GM23338 (cell line): ENCODE results near the gene NPB. TPM values are rescaled to one million over a fixed set of nuclear protein-coding genes. Genes with fewer than 3 reads are reported as not detected.

Experiments used
- ATAC-seq: fragments of 200-7000 bp; cut with Tn5 transposase; 3 replicates; pipeline ENCODE4 v1.9.1; 2020
- DNase-seq: peaks from one replicate; pipeline ENCODE4 v3.0.0-alpha.2; 2015; ENCODE audit warnings: low spot score
- H2AFZ ChIP-seq: fragments of 200-600 bp; sonication (generic); 2 replicates; pipeline ENCODE4 v1.8.0; 2016; ENCODE audit warnings: antibody characterized with exemption, mild to moderate bottlenecking, moderate library complexity
- H3F3A ChIP-seq: fragments of 200-600 bp; sonication (generic); replicated peaks from 2 replicates; pipeline ENCODE4 v1.8.0; 2017; ENCODE audit warnings: antibody characterized with exemption, mixed run types, low read depth
- H3K27ac ChIP-seq: fragments of 200-600 bp; sonication (generic); 2 replicates; pipeline ENCODE4 v1.6.1; 2016; ENCODE audit warnings: low read depth
- H3K27me3 ChIP-seq: fragments of 200-600 bp; sonication (generic); 2 replicates; pipeline ENCODE4 v1.8.0; 2016; ENCODE audit warnings: mild to moderate bottlenecking, mixed run types, moderate library complexity; ENCODE audit not compliant: insufficient read depth
- H3K36me3 ChIP-seq: fragments of 200-600 bp; sonication (generic); 2 replicates; pipeline ENCODE4 v1.8.0; 2016; ENCODE audit warnings: mild to moderate bottlenecking; ENCODE audit not compliant: insufficient read depth
- H3K4me1 ChIP-seq: fragments of 200-600 bp; sonication (generic); 2 replicates; pipeline ENCODE4 v1.8.0; 2016; ENCODE audit warnings: mild to moderate bottlenecking, moderate library complexity; ENCODE audit not compliant: insufficient read depth
- H3K4me2 ChIP-seq: fragments of 200-600 bp; sonication (generic); 2 replicates; pipeline ENCODE4 v1.7.1; 2017; ENCODE audit warnings: mixed run types
- H3K4me3 ChIP-seq: fragments of 200-600 bp; sonication (generic); 2 replicates; pipeline ENCODE4 v1.6.1; 2016; ENCODE audit warnings: mixed run types
- H3K79me2 ChIP-seq: fragments of 200-600 bp; sonication (generic); replicated peaks from 2 replicates; pipeline ENCODE4 v1.8.0; 2017; ENCODE audit warnings: mild to moderate bottlenecking; ENCODE audit not compliant: insufficient read depth
- H3K9me2 ChIP-seq: fragments of 200-600 bp; sonication (generic); 2 replicates; pipeline ENCODE4 v1.8.0; 2017; ENCODE audit not compliant: insufficient read depth
- H4K20me1 ChIP-seq: fragments of 200-600 bp; sonication (generic); replicated peaks from 2 replicates; pipeline ENCODE4 v1.8.0; 2017; ENCODE audit warnings: mild to moderate bottlenecking; ENCODE audit not compliant: insufficient read depth
- H3K27ac Mint-ChIP-seq: 2 replicates; pipeline ENCODE4 v1.8.0; 2020; ENCODE audit warnings: inconsistent platforms, mild to moderate bottlenecking, moderate library complexity, mixed read lengths
- H3K27me3 Mint-ChIP-seq: 3 replicates; pipeline ENCODE4 v1.8.0; 2022; ENCODE audit warnings: low read depth, mild to moderate bottlenecking, moderate library complexity, mixed read lengths, inconsistent platforms; ENCODE audit not compliant: insufficient read depth, poor library complexity
- H3K36me3 Mint-ChIP-seq: 3 replicates; pipeline ENCODE4 v1.8.0; 2021; ENCODE audit warnings: low read depth, mild to moderate bottlenecking, inconsistent platforms, moderate library complexity, mixed read lengths
- H3K4me1 Mint-ChIP-seq: 3 replicates; pipeline ENCODE4 v1.8.0; 2020; ENCODE audit warnings: mild to moderate bottlenecking, inconsistent platforms, mixed read lengths
- H3K4me3 Mint-ChIP-seq: 3 replicates; pipeline ENCODE4 v1.8.0; 2021; ENCODE audit warnings: moderate library complexity, mild to moderate bottlenecking, inconsistent platforms, mixed read lengths
- H3K9me3 Mint-ChIP-seq: 3 replicates; pipeline ENCODE4 v1.8.0; 2020; ENCODE audit warnings: moderate library complexity, mild to moderate bottlenecking, inconsistent platforms, mixed read lengths
- CREB1 ChIP-seq: fragments of 250-450 bp; sonication (Bioruptor Pico); IDR thresholded peaks from 2 replicates; pipeline ENCODE4 v1.5.0; 2020; ENCODE audit warnings: low read depth, mild to moderate bottlenecking, moderate library complexity
- EZH2 ChIP-seq: fragments of 200-600 bp; sonication (generic); IDR thresholded peaks from one replicate; pipeline ENCODE4 v1.8.0; 2017; ENCODE audit warnings: antibody characterized with exemption, mild to moderate bottlenecking, low read depth; ENCODE audit not compliant: unreplicated experiment
- EZH2phosphoT487 ChIP-seq: fragments of 200-600 bp; sonication (generic); IDR thresholded peaks from one replicate; pipeline ENCODE4 v1.8.1; 2018; ENCODE audit warnings: antibody characterized with exemption; ENCODE audit not compliant: unreplicated experiment
- NANOG ChIP-seq: IDR thresholded peaks from 2 replicates; pipeline ENCODE4 v1.6.1; 2016; ENCODE audit warnings: antibody characterized with exemption, borderline replicate concordance
- POLR2AphosphoS5 ChIP-seq: IDR thresholded peaks from 2 replicates; pipeline ENCODE4 v1.6.1; 2016; ENCODE audit warnings: antibody characterized with exemption, low read depth
- ZNF114 ChIP-seq: fragments of 250-450 bp; sonication (Bioruptor Pico); IDR thresholded peaks from 2 replicates; pipeline ENCODE4 v1.5.0; 2020; ENCODE audit warnings: mild to moderate bottlenecking, moderate library complexity
- polyA plus RNA-seq: library from polyadenylated mRNA; unstranded; fragments of >200 nt; fragmentation: Nextera tagmentation; extraction: Ambion mirVana; gene quantifications from 2 replicates; pipeline ENCODE4 v1.2.1, GENCODE V29; 2016
- total RNA-seq: library from RNA; depleted of rRNA; stranded (reverse); fragments of >200 nt; shearing (Covaris generic); gene quantifications from 2 replicates; pipeline ENCODE4 v1.2.3, GENCODE V29; 2014
- TF ChIP-seq, protein P1 (sequence below): fragments of 250-450 bp; sonication (Bioruptor Pico); IDR thresholded peaks from 2 replicates; pipeline ENCODE4 v1.5.0; 2020; ENCODE audit warnings: mild to moderate bottlenecking, moderate library complexity

Gene NPB
- total and polyA plus RNA-seq, 2 experiments from 2014 or later, result 3.6 to 3.8 TPM

DNA sequence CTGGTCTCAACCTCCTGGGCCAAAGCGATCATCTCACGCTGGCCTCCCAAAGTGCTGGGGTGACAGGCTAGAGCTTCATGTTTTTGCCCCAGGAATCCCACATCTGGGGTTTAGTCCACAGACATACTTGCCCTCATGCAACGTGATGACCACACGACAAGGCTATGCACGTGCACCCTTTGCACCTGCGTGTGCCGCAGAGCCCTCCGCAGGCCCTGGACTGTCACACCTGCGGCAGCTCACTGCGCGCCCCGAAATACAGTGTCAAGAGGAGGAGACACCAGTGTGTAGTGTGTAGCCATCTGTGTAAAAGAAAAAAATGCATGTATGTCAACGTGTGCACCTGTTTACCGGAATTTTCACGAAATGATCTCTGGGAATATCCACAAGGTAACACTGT lies 48.5 kb downstream of the NPB start:
- Histone ChIP-seq H3F3A (no peaks in the 10 kb centered on the region), H3K4me1 (no peaks in the 10 kb centered on the region), H3K4me2 (no peak overlapping the region), H3K27me3 (no peaks in the 10 kb centered on the region; the same call in 1 of the 2 replicates), H3K4me3 (no peak overlapping the region), H3K36me3 (no peaks in the 10 kb centered on the region), H3K79me2 (no peaks in the 10 kb centered on the region), H3K9me2 (no peaks in the 10 kb centered on the region), H3K27ac (no peak overlapping the region), H4K20me1 (no peaks in the 10 kb centered on the region; the same call in 1 of the 2 replicates), H2AFZ (no peak overlapping the region)
- Mint-ChIP-seq H3K9me3 (no peaks in the 10 kb centered on the region; the same call in 2 of the 3 replicates), H3K4me3 (no peak overlapping the region), H3K4me1 (peaks cover 3% of the 10 kb centered on the region; the same call in 1 of the 3 replicates), H3K27ac (no peak overlapping the region), H3K27me3 (peaks cover 14% of the 10 kb centered on the region), H3K36me3 (no peaks in the 10 kb centered on the region)
- no peak for DNase-seq
- no peak for ATAC-seq
- no peak for TF ChIP-seq EZH2
- TF ChIP-seq POLR2AphosphoS5, result no peak
- no peak for TF ChIP-seq ZNF114
- no peak for TF ChIP-seq NANOG
- TF ChIP-seq CREB1 (CRISPR knock-in tag), result no peak
- no peak for TF ChIP-seq EZH2phosphoT487
- TF ChIP-seq, protein P1, sequence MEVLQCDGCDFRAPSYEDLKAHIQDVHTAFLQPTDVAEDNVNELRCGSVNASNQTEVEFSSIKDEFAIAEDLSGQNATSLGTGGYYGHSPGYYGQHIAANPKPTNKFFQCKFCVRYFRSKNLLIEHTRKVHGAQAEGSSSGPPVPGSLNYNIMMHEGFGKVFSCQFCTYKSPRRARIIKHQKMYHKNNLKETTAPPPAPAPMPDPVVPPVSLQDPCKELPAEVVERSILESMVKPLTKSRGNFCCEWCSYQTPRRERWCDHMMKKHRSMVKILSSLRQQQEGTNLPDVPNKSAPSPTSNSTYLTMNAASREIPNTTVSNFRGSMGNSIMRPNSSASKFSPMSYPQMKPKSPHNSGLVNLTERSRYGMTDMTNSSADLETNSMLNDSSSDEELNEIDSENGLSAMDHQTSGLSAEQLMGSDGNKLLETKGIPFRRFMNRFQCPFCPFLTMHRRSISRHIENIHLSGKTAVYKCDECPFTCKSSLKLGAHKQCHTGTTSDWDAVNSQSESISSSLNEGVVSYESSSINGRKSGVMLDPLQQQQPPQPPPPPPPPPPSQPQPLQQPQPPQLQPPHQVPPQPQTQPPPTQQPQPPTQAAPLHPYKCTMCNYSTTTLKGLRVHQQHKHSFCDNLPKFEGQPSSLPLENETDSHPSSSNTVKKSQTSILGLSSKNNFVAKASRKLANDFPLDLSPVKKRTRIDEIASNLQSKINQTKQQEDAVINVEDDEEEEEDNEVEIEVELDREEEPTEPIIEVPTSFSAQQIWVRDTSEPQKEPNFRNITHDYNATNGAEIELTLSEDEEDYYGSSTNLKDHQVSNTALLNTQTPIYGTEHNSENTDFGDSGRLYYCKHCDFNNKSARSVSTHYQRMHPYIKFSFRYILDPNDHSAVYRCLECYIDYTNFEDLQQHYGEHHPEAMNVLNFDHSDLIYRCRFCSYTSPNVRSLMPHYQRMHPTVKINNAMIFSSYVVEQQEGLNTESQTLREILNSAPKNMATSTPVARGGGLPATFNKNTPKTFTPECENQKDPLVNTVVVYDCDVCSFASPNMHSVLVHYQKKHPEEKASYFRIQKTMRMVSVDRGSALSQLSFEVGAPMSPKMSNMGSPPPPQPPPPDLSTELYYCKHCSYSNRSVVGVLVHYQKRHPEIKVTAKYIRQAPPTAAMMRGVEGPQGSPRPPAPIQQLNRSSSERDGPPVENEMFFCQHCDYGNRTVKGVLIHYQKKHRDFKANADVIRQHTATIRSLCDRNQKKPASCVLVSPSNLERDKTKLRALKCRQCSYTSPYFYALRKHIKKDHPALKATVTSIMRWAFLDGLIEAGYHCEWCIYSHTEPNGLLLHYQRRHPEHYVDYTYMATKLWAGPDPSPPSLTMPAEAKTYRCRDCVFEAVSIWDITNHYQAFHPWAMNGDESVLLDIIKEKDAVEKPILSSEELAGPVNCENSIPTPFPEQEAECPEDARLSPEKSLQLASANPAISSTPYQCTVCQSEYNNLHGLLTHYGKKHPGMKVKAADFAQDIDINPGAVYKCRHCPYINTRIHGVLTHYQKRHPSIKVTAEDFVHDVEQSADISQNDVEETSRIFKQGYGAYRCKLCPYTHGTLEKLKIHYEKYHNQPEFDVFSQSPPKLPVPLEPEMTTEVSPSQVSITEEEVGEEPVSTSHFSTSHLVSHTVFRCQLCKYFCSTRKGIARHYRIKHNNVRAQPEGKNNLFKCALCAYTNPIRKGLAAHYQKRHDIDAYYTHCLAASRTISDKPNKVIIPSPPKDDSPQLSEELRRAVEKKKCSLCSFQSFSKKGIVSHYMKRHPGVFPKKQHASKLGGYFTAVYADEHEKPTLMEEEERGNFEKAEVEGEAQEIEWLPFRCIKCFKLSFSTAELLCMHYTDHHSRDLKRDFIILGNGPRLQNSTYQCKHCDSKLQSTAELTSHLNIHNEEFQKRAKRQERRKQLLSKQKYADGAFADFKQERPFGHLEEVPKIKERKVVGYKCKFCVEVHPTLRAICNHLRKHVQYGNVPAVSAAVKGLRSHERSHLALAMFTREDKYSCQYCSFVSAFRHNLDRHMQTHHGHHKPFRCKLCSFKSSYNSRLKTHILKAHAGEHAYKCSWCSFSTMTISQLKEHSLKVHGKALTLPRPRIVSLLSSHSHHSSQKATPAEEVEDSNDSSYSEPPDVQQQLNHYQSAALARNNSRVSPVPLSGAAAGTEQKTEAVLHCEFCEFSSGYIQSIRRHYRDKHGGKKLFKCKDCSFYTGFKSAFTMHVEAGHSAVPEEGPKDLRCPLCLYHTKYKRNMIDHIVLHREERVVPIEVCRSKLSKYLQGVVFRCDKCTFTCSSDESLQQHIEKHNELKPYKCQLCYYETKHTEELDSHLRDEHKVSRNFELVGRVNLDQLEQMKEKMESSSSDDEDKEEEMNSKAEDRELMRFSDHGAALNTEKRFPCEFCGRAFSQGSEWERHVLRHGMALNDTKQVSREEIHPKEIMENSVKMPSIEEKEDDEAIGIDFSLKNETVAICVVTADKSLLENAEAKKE (CRISPR knock-in tag), result no peak
